ENCODE data around the gene FAM193A. TPM values are rescaled to one million over a fixed set of nuclear protein-coding genes. Genes with fewer than 3 reads are reported as not detected.

Gene FAM193A
- polyA plus RNA-seq, 1 donor (not counting 4 experiments of a cell fraction or from before 2014, with no cell fraction given), result 3.6 TPM

GRCh38 chr4:2607822-2608221, 71.4 kb downstream of the FAM193A start:
- H3K4me2 ChIP-seq (ENCODE audit: control insufficient read depth, extremely low read depth, insufficient read depth, low read depth, low read length), result no peak overlapping the region
- TF ChIP-seq CTCF (optimal IDR thresholded peaks at IDR 0.05 in 1 of 3, IDR thresholded peaks at IDR 0.05 in 1 of 3, conservative IDR thresholded peaks at IDR 0.05 in 1 of 3; ENCODE audit: extremely low read depth in 1 of 3, insufficient read depth in 2 of 3, low read length in 3 of 3), result no peak
- TF ChIP-seq EZH2 (IDR thresholded peaks at IDR 0.05; ENCODE audit: low read length), result no peak
- no peak overlapping the region for H3K4me3 ChIP-seq (ENCODE audit: control insufficient read depth in 2 of 3, extremely low read depth in 1 of 3, insufficient read depth in 2 of 3, low read depth in 1 of 3, low read length in 3 of 3)
- no peak for FAIRE-seq
- dilution Hi-C loops (cut with MboI; ENCODE audit: extremely low pct_ligation_motif_present, low sequenced_read_pairs), result no loop called here
- no peaks in the 10 kb centered on the region for H3K9me3 ChIP-seq (ENCODE audit: control insufficient read depth, low read depth, low read length)
- peaks cover 3% of the 10 kb centered on the region for H3K4me1 ChIP-seq (ENCODE audit: control insufficient read depth, extremely low read depth, insufficient read depth, low read length)
- peaks cover 2% of the 10 kb centered on the region for H3K9me1 ChIP-seq (ENCODE audit: control insufficient read depth, extremely low read depth, insufficient read depth, low read length)
- H3K27ac ChIP-seq (ENCODE audit: control insufficient read depth, insufficient read depth, low read length), result no peak overlapping the region
- H3K27me3 ChIP-seq (ENCODE audit: control insufficient read depth, extremely low read depth, insufficient read depth, low read length), result no peaks in the 10 kb centered on the region
- H3K79me2 ChIP-seq (ENCODE audit: control insufficient read depth, insufficient read depth, low read length), result peaks cover 85% of the 10 kb centered on the region
- peaks cover 0 to 3% of the 10 kb centered on the region in 2 experiments for H3K36me3 ChIP-seq (ENCODE audit: control insufficient read depth in 2 of 2, extremely low read depth in 1 of 2, insufficient read depth in 2 of 2, low read length in 2 of 2)
- H2AFZ ChIP-seq (ENCODE audit: control insufficient read depth, low read length), result no peak overlapping the region
- no peak for DNase-seq (ENCODE audit: low read depth, low spot score)
- no peak overlapping the region for H3K9ac ChIP-seq (ENCODE audit: control insufficient read depth, extremely low read depth, insufficient read depth, low read length)
- peaks cover 13% of the 10 kb centered on the region for H4K20me1 ChIP-seq (ENCODE audit: control insufficient read depth, extremely low read depth, insufficient read depth, low read length)

GRCh38 chr4:2608291-2608690, 71.8 kb downstream of the FAM193A start:
- Histone ChIP-seq H2AFZ (ENCODE audit: control insufficient read depth, low read length) (no peak overlapping the region), H3K4me2 (ENCODE audit: control insufficient read depth, extremely low read depth, insufficient read depth, low read depth, low read length) (no peak overlapping the region), H3K36me3 (ENCODE audit: control insufficient read depth in 2 of 2, extremely low read depth in 1 of 2, insufficient read depth in 2 of 2, low read length in 2 of 2) (peaks cover 0 to 3% of the 10 kb centered on the region in 2 experiments), H3K79me2 (ENCODE audit: control insufficient read depth, insufficient read depth, low read length) (peaks cover 85% of the 10 kb centered on the region), H3K9me1 (ENCODE audit: control insufficient read depth, extremely low read depth, insufficient read depth, low read length) (peaks cover 2% of the 10 kb centered on the region), H3K9me3 (ENCODE audit: control insufficient read depth, low read depth, low read length) (no peaks in the 10 kb centered on the region), H3K27ac (ENCODE audit: control insufficient read depth, insufficient read depth, low read length) (no peak overlapping the region), H3K4me1 (ENCODE audit: control insufficient read depth, extremely low read depth, insufficient read depth, low read length) (peaks cover 3% of the 10 kb centered on the region), H4K20me1 (ENCODE audit: control insufficient read depth, extremely low read depth, insufficient read depth, low read length) (peaks cover 13% of the 10 kb centered on the region), H3K4me3 (ENCODE audit: control insufficient read depth in 2 of 3, extremely low read depth in 1 of 3, insufficient read depth in 2 of 3, low read depth in 1 of 3, low read length in 3 of 3) (no peak overlapping the region), H3K9ac (ENCODE audit: control insufficient read depth, extremely low read depth, insufficient read depth, low read length) (no peak overlapping the region), H3K27me3 (ENCODE audit: control insufficient read depth, extremely low read depth, insufficient read depth, low read length) (no peaks in the 10 kb centered on the region)
- TF ChIP-seq EZH2 (IDR thresholded peaks at IDR 0.05; ENCODE audit: low read length), result no peak
- no peak for TF ChIP-seq CTCF (optimal IDR thresholded peaks at IDR 0.05 in 1 of 3, IDR thresholded peaks at IDR 0.05 in 1 of 3, conservative IDR thresholded peaks at IDR 0.05 in 1 of 3; ENCODE audit: extremely low read depth in 1 of 3, insufficient read depth in 2 of 3, low read length in 3 of 3)
- DNase-seq (ENCODE audit: low read depth, low spot score) (no peak), FAIRE-seq (no peak)
- dilution Hi-C loops (cut with MboI; ENCODE audit: extremely low pct_ligation_motif_present, low sequenced_read_pairs), result no loop called here
